HG02981 (cell line): ENCODE measurements around the gene ATP1A4.

Experiments
- ATAC-seq: cut with Tn5 transposase; IDR thresholded peaks from one replicate; pipeline ENCODE4 v1.9.1; 2021; ENCODE audit warnings: mild to moderate bottlenecking, moderate library complexity; ENCODE audit not compliant: unreplicated experiment

Gene ATP1A4

GRCh38 chr1:160169553-160170399, 18.4 kb downstream of the ATP1A4 start:
- peak; percentile 79 for ATAC-seq

GRCh38 chr1:160171354-160171753, 20.0 kb downstream of the ATP1A4 start:
- ATAC-seq: no peak

- ATAC-seq: no peak
These were observed 20.6 kb downstream of the ATP1A4 start for GRCh38 chr1:160171980-160172379.

- ATAC-seq: no peak
These were observed 25.8 kb downstream of the ATP1A4 start for GRCh38 chr1:160177231-160177630.

- no peak for ATAC-seq
These were observed 26.3 kb downstream of the ATP1A4 start for GRCh38 chr1:160177667-160178066.

- no peak for ATAC-seq
These were observed 27.3 kb downstream of the ATP1A4 start for GRCh38 chr1:160178731-160179130.

- ATAC-seq: no peak
These were observed 27.9 kb downstream of the ATP1A4 start for GRCh38 chr1:160179336-160179735.

- ATAC-seq: no peak
These were observed 34.8 kb downstream of the ATP1A4 start for GRCh38 chr1:160186246-160186645.

- no peak for ATAC-seq
These were observed 35.3 kb downstream of the ATP1A4 start for GRCh38 chr1:160186729-160187128.

GRCh38 chr1:160187407-160187806, 36.0 kb downstream of the ATP1A4 start:
- ATAC-seq: no peak

GRCh38 chr1:160188341-160188740, 36.9 kb downstream of the ATP1A4 start:
- ATAC-seq: no peak

GRCh38 chr1:160189649-160190625, 38.5 kb downstream of the ATP1A4 start, which contains the start of gene CASQ1:
Gene CASQ1 (plus strand): TSS chr1:160190575. CDS start chr1:160190752, 177 bp downstream.
- ATAC-seq: no peak

GRCh38 chr1:160191756-160192155, 40.4 kb downstream of the ATP1A4 start:
- ATAC-seq: no peak

GRCh38 chr1:160192234-160192633, 40.8 kb downstream of the ATP1A4 start:
- ATAC-seq: no peak

GRCh38 chr1:160193091-160193819, 41.9 kb downstream of the ATP1A4 start:
- ATAC-seq: no peak

- no peak for ATAC-seq
These were observed 42.7 kb downstream of the ATP1A4 start for GRCh38 chr1:160193832-160194736.

GRCh38 chr1:160194737-160195059, 43.3 kb downstream of the ATP1A4 start:
- ATAC-seq: no peak

- no peak for ATAC-seq
These were observed 44.7 kb downstream of the ATP1A4 start for GRCh38 chr1:160196143-160196542.

GRCh38 chr1:160197231-160197630, 45.8 kb downstream of the ATP1A4 start:
- ATAC-seq: no peak

GRCh38 chr1:160200786-160201185, 49.4 kb downstream of the ATP1A4 start:
- ATAC-seq: no peak
